ENCODE measurements around the gene SELENOS. TPM values are rescaled to one million over a fixed set of nuclear protein-coding genes. Genes with fewer than 3 reads are reported as not detected.
"Not testable (repeated sequence)": the region's sequence is repeated elsewhere in the genome, so short reads cannot be mapped to it uniquely, and the experiment has no call there.

SELENOS gene
- total RNA-seq, 1 donor from 2014 or later = 78.5 TPM

DNA sequence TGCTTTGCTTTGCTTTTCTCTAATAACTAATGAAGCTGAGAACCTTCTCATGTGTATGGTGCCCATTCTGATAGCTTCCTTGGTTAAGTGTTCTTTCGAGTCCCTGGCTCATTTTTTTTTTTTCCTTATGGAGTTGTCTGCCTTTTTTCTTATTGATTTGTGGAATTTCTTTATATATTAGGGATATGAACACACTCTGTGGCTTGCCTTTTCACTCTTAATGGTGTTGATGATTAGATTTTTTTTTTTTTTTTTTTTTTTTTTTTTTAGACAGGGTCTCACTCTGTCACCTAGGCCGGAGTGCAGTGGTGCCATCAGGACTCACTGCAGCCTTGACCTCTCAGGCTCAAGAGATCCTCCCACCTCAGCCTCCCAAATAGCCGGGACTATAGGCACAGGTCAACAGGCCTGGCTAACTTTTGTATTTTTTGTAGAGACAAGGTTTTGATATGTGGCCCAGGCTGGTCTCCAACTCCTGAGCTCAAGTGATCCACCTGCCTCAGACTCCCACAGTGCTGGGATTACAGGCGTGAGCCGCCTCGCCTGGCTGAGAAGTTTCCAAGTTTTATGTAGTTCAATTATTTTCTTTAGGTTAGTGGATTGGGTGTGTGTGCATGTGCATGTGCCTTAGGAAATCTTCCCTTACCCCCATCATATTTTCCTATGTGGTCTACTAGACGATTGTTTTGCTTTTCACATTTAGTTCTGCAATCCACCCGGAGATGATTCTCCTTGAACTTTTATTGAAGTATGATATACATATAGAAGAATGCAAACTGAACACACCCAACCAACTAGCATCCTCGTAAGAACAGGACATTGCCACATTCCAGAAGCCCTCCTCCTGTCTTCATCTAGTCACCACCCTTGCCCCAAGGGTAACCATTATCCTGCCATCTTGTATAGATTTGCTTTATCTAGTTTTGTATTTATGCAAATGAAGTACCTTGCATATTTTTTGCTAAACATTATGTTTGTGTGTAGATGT, 19.4 kb upstream of the SELENOS start:
- H3K36me3 ChIP-seq = peaks cover 6% of the 10 kb centered on the region
- DNase-seq (no peak), ATAC-seq (no peak)
- no peak for TF ChIP-seq CTCF (IDR thresholded peaks at IDR 0.05)
- no peaks in the 10 kb centered on the region for H3K9me3 ChIP-seq
- H3K27me3 ChIP-seq = no peaks in the 10 kb centered on the region
- H3K27ac ChIP-seq = no peak overlapping the region
- intact Hi-C loops (cut with DNase I) = no loop called here
- peaks cover 16% of the 10 kb centered on the region for H3K4me1 ChIP-seq
- H3K4me3 ChIP-seq = no peak overlapping the region

DNA sequence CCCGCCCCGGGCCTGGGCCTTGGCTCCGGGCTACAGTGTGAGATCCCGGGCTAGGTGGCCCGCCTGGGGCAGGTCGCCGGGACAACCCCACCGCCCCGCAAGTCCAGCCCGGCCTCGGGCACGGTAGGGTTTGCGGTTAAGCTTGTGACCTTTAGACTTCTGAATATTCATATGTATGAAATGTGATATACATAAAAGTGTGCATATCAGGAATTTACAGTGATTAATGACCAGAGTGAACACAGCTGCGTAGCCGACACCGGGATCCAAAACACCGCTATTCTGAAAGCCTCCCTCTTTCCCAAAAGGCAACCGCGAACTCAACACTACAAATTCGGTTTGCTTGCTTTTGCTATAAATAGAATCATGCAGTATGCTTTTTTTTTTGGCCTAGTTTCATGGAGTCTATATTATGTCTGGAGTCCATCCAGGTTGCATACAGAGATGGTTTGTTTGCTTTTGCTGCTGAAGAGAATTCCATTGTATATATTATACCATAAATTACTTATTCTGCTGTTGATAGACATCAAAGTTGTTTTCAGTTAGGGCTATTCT, 18.4 kb upstream of the SELENOS start:
- ATAC-seq (no peak), DNase-seq (no peak)
- TF ChIP-seq CTCF (IDR thresholded peaks at IDR 0.05) = no peak
- Histone ChIP-seq H3K36me3 (peaks cover 6% of the 10 kb centered on the region), H3K4me1 (peaks cover 16% of the 10 kb centered on the region), H3K4me3 (peak overlapping the region; percentile 72), H3K27me3 (no peaks in the 10 kb centered on the region), H3K9me3 (no peaks in the 10 kb centered on the region), H3K27ac (peak overlapping the region; percentile 90)
- intact Hi-C loops (cut with DNase I) = no loop called here

- intact Hi-C loops (cut with DNase I) = no loop called here
- ATAC-seq = peak; percentile 98
- peak within 1 kb of the TSS; percentile 90 for H3K27ac ChIP-seq
- peaks cover 13% of the 10 kb centered on the region for H3K4me1 ChIP-seq
- no peaks in the 10 kb centered on the region for H3K9me3 ChIP-seq
- TF ChIP-seq CTCF (IDR thresholded peaks at IDR 0.05) = no peak
- H3K4me3 ChIP-seq = peak within 1 kb of the TSS; percentile 72
- H3K36me3 ChIP-seq = peaks cover 6% of the 10 kb centered on the region
- no peaks in the 10 kb centered on the region for H3K27me3 ChIP-seq
- peak; percentile 100 for DNase-seq
Observed at GRCh38 chr15:101294731-101295606, 17.7 kb upstream of the SELENOS start, which contains the start of gene SNRPA1. SNRPA1 (minus strand) TSS chr15:101295248; CDS start chr15:101295178, 70 bp downstream.

DNA sequence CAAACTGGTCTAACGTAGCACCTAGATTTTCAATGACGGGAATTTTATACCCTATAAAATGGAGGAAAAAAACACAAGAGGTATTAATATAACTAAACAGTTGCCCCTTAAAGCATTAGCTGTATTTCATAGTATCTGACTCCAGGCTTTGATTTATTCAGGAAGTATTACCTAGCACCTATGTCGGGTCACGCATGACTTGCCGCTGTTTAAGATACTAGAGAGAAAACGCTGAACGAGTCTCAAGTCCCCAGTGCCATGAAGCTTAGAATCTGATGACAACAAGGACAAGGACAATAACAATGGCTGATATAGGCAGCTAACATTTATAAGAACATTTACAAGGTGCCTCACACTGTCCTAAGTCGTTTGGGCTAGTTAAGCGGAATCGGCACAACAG, 15.8 kb upstream of the SELENOS start:
- no peak for TF ChIP-seq CTCF (IDR thresholded peaks at IDR 0.05)
- DNase-seq (no peak), ATAC-seq (no peak)
- H3K4me1 ChIP-seq = peaks cover 13% of the 10 kb centered on the region
- H3K9me3 ChIP-seq = no peaks in the 10 kb centered on the region
- intact Hi-C loops (cut with DNase I) = no loop called here
- no peaks in the 10 kb centered on the region for H3K27me3 ChIP-seq
- H3K36me3 ChIP-seq = peaks cover 9% of the 10 kb centered on the region
- peak overlapping the region; percentile 72 for H3K4me3 ChIP-seq
- no peak overlapping the region for H3K27ac ChIP-seq

DNA sequence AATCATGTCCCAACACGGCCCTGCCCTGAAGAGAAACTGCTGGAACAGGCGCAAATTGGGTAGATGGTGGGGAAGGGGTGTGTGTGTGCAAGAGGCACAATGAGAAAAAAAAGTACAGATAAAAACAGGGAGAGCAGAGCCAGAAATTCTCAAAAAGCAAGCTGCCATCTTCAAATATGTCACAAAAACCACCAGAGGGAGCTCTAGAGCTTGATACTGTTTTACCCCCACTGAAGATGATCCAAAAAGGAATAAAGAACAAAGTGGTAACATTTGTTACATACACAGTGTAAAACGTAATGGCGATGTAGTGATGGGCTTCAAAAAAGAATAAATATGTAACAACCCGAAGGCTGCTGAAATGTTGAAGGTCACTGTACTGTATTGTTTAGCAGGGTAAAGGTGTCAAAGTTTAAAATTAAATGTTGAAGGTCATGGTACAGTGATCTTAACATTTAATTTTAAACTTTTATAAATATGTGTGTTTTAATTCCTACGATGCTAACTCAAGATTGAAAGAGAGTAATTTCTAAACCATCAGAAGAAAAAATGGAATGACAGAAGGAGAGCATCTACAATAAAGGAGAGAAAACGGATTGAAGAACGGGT, 11.7 kb upstream of the SELENOS start:
- Histone ChIP-seq H3K9me3 (no peaks in the 10 kb centered on the region), H3K4me3 (no peak overlapping the region), H3K27ac (no peak overlapping the region), H3K4me1 (peaks cover 13% of the 10 kb centered on the region), H3K36me3 (peaks cover 48% of the 10 kb centered on the region), H3K27me3 (no peaks in the 10 kb centered on the region)
- ATAC-seq (peak; percentile 55), DNase-seq (no peak)
- intact Hi-C loops (cut with DNase I) = no loop called here
- TF ChIP-seq CTCF (IDR thresholded peaks at IDR 0.05) = peak; percentile 64

GRCh38 chr15:101287342-101287741, 10.1 kb upstream of the SELENOS start:
- H3K4me3 ChIP-seq; H3K27ac ChIP-seq; H3K27me3 ChIP-seq; DNase-seq; ATAC-seq; intact Hi-C loops (cut with DNase I); H3K9me3 ChIP-seq; H3K4me1 ChIP-seq: not testable (repeated sequence)
- peaks cover 64% of the 10 kb centered on the region for H3K36me3 ChIP-seq

Measured in upper lobe of right lung (tissue), 1 donor.